Activated T-helper 1 cell treated with Interleukin-2 at 50 U/mL for 16 hours (primary cell): ENCODE data around the gene ZFYVE27.
A peak's percentile ranks its signal among the peaks of the same experiment; 100 is the strongest.

Experiments used
- DNase-seq: peaks from one replicate; pipeline ENCODE4 v3.0.0-alpha.2; 2020; ENCODE audit warnings: low read depth

The ZFYVE27 gene

DNA sequence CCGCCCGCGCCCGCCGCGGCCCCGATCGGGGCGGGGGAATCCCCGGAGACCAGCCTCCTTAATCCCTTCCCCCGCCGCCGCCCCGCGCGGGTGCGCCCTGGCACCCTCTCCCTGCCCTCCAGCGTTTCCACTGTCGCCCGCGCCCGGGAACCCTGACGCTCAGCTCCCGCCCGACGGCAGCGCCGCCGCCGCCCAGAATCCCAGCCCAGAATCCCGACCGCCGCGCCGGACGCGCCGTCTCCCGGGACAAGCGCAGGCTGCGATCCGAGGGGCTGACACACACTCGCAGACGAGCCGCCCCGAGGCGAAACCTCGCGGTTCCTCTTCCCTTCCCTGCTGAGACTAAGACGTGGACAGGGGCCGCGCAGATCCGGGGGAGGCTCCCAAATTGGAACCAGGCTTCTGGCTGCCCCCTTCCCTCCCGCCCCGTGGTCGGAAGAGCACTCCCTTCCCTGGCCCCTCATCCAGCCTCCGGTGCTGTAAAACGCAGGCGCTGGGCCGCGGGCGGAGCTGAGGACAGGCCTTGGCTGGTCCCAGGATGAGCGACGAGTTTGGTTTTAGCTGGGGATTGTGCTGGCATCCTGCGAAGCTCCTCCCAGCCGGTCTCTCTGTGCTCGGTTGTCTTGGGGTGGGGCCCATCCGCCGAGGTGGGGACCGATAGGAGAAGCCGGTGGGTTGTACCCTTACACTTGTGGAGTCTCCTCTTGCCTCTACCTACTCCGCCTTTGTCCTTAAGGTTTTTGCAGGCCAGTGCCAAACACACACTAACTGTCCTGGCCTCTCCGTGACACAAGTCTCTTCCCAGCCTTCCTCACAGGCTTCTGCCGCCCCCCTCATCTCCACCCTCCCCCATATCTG lies 22.3 kb upstream of the ZFYVE27 start:
- no peak for DNase-seq

DNA sequence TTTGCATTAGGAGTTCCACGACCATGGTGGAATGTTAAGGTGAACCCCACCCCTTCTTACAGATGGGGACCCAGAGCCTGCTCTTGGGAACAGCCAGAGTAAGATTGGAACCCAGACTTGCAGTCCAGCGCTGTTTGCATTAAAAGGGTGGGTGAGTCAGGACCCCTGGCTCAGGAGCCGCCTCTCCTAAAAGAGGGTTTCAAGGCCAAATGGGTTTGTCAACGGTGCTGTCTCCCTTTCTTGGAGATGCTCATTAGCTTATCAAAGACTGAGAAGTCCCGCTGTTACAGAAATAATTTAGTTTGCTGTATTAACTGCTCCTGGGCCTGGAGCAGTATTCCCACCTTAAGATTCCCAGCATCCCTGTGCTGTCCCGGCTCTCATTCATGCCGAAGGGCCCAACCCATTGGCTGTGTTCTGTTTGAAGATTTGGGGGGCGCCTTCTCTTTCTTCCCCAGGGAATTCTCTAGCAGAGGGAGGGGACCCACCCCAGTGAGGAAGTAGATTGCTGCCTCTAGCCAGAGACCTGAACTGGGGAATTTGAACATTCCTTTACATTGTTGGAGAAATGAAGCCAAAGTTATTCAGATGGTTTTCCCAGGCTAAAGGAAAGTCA lies 21.6 kb upstream of the ZFYVE27 start:
- DNase-seq = no peak

DNA sequence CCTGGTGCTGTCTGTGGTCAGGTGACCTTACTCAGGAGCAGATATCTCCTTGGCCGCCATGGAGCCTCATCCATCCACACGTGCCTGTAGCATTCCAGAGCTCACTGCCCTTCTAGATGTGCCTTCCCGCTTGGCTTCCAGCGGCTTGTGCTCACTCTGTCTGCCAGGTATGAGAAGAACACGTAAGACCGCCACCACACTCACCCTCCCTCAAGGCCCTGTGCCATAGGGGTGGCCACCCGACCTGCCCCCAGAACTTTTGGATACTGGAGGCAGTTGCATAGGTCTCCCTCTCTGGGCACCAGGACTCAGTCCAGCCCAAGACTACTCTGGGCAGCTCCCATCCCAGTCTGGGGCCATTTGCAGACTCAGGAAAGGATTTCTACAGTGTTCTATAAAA lies 19.3 kb upstream of the ZFYVE27 start:
- no peak for DNase-seq

DNA sequence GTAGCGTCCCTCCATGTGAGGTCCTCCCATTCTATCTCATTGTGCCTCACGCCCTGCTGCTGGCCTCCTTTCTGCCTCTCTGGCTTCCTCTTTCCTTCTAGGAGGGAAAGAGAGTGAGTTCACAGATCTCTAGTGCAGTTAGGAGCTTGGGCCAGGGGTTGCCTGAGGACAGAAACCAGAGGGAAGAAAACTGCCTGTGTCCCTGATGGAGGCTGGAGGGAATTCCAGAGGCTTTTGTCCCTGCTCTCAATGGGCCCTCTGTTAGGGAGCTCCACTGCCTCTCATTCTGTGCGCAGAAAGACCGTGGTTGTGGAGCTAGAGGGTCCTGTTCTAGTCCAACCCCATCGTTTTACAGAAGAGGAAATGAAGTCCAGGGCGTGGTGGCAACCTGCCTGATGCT lies 18.8 kb upstream of the ZFYVE27 start:
- DNase-seq = no peak

DNA sequence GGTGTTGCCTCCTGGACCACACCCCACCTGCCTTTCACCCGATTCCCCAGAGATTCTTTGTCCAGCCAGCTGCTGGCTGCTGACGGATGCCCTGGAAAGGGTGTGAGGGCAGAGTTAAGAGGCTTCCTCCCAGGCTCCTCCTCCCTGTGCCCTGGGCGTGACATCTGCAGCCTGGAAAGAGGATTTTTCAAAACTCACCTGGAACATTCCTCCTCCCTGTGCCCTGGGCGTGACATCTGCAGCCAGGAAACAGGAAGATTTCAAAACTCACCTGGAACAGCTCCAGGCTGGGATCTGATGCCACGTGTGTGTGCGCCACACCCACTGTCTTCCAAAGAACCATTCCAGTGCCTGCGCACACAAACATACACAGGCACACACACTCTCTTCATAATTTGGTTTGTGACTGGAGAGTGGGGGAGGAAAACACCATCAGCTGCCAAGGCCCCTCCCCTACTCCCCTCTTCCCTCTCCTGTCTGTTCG lies 18.2 kb upstream of the ZFYVE27 start:
- DNase-seq = no peak

DNA sequence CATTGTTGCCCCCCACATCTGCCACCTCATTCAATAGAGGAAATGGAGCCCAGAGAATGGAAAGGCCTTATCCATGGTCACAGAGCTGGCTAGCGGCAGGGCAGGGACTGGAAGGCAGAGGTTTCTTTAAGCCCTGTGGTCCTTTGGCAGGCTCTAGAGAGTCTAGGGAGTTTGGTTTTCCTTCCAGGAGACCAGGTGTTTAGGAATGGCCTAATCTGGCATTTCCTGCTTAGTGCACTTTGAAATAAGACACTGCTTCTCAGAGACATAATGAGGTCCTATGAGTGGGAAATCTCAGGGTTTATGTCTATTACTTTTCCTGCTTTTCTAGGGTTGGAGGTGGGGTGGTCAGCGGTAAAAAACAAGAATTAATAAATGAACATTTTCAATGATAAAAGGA lies 17.3 kb upstream of the ZFYVE27 start:
- no peak for DNase-seq

DNA sequence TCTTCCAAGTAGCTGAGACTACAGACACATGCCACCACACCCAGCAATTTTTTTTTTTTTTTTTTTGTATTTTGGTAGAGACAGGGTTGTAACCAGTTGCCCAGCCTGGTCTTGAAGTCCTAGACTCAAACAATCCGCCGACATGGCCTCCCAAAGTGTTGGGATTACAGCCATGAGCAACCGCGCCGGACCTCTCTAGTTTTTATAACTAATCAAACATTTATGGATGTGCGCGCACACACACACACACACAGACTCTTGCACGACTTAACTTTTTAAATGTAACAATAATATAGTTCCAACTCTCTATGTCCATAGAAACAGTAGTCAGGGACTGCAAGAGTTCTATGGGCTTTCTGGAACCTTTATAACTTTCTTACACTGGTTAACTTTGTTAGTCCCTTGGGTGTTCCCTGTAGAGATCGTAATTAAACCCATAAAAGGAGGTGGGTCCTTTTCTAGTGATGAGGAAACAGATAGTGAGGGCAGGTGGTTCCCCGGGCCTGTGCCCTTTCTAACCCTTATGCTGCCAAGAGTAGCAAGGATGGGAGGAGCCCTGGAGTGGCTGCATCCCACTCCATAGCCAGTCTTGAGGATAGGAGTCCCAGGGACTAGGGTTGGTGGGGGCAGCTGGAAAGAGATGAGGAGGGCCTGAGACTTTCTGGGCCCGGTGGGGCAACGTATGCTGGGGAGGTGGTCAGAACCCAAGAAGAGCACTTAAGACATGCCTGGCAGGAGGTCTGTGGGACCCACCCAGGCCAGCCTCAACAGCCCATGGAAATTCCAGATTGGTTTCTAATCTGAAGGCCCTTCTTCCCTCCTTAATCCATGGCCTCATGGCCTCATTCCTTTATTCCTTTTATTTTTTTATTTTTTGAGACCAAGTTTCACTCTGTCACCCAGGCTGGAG lies 14.8 kb upstream of the ZFYVE27 start:
- DNase-seq = no peak

DNA sequence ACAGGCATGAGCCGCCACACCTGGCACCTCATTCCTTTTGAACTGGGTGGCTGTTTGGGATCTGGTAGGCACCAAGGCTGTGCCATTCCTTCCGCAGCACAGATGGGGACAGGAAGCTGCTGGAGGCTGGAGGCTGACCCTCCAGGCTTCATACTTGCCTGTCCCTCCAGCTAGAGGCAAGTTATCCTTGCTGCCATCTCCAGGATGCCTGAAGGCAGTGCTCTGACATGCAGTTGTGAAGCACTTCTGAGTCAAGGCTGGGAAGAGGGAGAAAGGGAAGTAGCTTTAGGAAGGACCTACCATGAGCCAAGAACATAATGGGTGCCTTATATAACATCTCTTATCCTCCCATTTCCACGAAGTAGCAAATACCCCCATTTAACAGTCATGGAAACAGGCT lies 13.9 kb upstream of the ZFYVE27 start:
- DNase-seq = no peak

DNA sequence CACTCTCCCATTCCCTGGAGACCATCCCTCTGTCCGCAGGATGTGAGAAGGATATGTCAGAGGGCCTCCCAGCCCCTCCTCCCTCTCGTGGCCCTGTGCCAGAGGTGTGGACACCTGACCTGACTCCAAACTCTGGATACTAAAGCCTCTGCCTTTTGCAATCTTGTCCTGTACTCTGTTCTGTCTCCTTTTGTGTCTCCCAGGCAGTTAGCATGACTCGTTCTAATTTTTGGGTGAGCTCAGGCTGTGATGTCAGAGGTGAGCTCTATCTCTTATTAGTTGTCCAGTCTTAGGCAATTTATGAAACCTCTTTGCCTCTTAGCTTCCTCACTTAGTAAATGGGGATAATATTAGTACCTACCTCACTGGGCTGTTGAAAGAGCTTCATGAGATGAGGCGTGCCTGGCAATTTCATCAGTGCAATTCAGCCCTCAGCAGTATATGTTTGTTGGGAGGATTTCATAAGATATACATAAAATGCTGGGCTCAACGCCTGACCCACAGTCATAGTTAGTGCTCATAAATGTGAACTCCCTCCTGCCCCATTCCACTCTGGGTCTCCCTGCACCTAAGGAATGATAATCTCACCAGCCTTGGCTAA lies 12.5 kb upstream of the ZFYVE27 start:
- DNase-seq = no peak

DNA sequence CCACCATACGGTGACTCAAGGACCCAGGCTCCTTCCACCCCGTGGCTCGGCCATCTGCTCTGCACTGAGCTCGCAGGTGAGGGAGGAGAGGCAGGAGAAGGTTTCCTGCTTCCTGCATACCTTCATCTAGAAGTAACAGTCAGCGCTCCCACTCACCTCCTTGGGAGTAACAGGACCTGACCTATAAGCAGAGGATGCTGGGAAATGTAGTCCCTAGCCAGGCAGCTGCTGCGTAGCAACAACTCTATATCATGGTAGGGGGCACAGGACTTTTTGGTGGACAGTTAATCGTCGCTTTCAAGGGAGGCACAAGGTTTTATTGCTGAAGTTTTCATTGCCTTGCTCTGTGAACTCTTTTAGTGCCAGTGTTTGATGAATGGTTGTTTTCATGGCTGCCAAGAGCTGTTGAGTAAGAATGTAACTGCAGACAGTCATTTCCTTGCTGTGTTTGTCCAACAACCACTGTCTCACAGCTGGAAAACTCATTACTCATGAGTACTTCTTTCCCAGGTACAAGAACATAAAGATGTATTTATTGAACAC lies 10.2 kb upstream of the ZFYVE27 start:
- DNase-seq = no peak

DNA sequence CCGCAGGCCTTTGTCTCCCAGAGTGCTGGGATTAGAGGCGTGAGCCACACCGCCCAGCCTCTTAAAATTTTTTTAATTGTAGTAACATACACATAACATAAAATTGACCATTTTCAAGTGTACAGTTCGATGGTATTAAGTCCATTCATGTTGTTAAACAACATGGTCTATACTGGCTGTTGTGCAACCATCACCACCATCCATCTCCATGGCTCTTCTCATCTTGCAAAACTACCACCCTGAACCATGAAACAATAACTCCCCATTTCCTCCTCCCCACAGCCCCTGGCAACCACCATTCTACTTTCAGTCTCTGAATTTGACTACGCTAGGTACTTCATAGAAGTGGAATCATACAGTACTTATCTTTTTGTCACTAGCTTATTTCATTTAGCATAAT lies 7.9 kb upstream of the ZFYVE27 start:
- no peak for DNase-seq

DNA sequence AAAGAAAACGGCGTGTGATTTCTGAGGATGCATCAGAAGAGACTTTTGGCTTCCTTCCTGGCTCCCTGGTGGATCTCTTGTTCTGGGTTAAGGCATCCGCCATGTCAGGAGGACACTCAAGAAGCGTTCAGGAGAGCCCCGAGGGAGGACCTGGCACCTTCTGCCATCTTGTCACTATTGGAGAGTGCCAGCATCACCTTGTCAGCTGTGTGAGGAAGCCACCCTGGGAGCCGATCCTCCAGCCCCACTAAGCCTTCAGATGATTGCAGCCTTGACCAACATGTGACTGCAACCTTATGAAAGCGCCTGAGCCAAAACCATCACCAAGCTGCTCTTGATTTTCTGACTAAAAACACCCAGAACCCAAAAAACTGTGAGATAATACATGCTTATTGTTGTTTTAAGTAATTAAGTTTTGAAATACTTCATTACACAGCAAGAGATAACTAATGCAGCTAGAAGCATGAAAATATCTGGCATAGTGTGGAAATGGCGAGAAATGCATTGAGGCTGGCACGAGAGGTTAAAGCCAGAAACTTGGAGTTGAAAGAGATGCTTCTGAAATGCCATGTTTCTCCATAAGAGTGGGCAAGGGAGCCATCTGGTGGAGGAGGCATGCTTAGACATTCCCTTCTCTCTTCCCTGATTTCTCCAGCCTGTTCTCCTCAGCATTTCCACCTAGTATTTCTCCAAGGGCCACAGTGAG lies 5.4 kb upstream of the ZFYVE27 start:
- peak; percentile 20 for DNase-seq

DNA sequence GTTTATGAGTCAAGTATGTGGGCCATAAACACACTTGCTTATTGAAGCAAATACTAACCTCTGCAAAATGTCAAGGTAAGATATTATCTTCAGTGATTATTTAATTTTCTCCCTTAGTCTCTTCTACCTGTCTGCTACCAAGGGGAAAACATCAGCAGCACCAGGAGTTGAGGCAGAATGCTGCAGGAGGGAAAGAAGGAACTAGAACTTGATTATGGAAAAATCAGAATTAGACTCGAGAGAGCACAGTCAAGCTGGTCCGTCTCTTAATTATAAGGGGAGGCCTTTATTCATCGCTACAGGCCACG lies 4.9 kb upstream of the ZFYVE27 start:
- DNase-seq = no peak

DNA sequence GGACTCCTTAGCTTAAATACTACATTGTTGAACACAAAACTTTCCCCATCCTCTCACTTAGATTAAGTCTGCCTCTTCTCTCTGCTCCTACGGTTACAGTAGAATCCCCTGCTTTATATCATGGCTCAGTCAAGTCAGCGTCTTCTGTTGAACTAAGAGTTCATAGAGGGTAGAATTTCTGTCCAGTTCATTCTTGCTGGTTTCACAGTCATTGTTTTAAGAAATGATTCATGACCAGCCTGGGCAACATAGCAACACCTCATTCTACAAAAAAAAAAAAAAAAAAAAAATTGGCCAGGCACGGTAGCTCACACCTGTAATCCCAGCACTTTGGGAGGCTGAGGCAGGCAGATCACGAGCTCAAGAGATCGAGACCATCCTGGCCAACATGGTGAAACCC lies 3.7 kb upstream of the ZFYVE27 start:
- no peak for DNase-seq

DNA sequence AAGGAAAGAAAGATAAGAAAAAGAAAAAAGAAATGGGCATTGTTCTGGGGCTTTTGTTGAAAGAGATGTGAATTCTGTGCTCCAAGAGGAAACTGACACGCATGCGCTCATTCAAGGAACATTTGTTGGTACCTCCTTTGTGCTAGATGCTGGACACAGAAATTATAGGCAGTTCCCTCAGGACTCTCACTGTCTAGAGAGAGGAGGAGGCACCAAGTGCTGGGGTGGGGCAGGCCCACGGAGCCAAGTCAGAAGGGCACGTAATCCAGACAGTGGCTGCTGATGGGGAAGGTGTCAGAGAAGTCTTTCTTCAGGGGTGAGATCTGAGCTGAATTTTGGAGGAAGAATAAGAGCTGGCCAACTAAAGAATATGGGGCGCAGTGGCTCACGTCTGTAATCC lies 2.9 kb upstream of the ZFYVE27 start:
- DNase-seq = no peak

DNA sequence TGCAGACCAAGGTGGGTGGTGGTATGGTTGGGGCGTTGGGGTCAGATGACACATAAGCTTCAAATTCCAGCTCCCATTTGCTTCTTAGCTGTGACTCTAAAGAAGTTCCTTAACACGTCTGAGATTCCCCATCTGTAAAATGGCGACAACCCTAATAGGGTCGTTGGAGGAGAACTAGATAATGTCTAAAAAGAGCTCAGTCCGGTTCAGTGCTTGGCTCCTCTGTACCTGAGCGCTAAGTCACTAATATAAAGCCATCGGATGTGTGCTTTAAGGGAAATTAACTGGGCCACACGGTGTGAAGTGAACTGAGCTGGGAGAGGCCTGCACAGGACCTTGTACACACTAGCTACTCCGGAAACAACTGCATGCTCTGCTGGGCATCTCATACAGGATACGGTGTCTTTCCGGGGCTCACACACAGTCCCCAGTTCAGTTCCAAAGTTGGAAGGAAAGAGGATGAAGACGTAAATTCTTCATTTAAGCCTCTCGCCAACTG lies 476 bp upstream of the ZFYVE27 start:
- no peak for DNase-seq

DNA sequence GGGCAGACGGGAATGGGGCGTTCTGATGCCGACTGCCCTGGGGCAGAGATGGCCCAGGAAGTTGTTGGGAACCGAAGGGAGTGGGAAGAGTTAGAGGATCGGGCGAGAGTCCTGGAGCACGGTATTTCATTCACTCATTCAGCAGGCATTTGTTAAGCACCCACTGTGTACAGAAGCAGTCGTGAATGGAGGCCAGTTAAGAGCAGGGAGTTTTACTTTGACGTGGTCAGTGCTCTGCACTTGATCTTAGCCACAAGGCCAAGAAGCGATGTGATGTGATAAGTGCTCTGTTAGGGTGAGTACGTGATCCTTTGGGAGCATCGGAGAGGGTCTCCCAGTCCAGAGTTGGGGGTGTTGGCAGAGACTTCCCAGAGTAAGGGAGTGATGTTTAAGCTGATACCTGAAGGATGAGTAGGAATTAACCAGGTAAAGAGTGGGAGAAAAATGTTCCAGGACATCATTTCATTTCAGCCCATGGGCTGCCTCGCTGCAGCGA lies 890 bp downstream of the ZFYVE27 start:
- DNase-seq = no peak

DNA sequence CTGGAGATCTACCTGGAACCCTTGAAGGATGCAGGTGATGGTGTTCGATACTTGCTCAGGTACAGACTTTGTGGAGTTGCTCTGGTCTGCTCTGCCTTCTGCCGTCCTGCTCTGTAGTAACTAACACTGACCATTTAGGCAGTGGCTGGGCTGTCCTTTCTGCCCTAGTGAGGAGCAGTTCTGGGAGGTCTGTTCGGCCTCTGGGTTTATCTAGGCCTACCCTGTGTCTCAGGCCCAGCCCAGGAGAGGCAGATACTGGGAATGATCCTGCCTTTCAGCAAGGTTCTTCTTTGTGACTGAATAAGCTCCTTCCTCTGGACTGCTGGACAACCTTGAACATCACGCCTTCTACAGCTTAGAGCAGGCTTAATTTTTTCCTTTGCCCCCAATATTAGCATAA lies 1.7 kb downstream of the ZFYVE27 start:
- no peak for DNase-seq

DNA sequence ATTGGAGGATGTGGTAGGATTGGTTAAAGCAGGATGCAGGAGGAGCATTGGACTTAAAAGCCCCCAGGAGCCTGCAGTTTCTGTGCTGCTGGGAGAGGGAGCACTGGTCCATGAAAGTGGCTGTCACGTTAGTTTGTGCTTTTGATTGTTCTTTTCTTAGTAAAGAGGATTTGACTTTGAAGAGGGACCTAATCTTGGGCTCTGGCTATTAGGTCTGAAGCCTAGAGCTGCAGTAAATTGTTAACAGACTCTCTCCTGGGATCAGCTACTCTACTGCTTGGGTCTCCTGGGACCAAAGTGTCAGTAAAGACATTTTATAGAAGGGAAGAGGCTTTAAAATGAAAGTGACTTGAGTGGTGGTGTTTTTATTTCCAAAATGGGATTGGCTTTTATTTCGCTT lies 3.7 kb downstream of the ZFYVE27 start:
- no peak for DNase-seq

DNA sequence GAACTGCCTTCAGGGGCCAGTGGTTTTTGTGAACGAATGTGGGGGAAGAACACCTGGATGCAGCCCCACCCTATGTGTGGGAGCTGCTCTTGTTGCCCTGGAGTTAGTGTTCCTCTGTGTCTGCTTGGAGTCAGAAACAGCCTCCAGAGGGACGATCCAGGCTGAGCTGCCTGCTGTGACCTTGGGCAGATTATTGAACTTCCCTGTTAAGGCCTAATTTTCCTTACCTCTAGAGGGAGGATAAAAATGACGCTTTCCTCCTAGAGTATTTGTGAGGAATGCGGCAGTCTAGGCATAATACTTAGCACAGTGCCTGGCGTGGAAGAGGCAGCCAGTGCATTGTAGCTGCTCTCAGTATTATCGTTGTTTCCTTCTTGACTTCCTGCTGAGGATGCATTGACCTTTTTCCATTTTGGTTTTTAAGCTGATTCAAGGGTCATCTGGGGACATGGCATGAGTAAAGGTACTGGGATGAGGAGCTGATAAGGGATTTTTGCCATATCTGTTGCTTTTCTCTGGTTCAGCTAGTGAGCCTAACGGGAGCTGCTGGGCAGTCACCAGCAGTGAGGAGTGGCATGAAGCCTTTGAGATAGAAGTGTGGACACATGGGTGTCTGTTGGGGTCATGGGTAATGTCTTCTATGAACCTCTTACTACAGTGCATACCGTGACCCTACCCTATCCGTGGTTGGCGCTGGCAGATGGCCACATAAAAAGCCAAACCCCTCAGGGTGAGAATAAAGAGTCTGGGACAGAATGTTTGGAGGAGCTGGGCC lies 6.4 kb downstream of the ZFYVE27 start:
- DNase-seq = no peak
